Stomach (tissue), 9 donors: ENCODE measurements around the gene SLC38A3. TPM values are rescaled to one million over a fixed set of nuclear protein-coding genes. Genes with fewer than 3 reads are reported as not detected.

ENCODE experiments used
- DNase-seq, 2 donors: peaks; one replicate each; pipeline versions ENCODE4 v3.0.0 to v3.0.0-alpha.2; 2013 to 2019
- H3K27ac ChIP-seq, 5 donors: fragments of 200-600 bp in 4 of 5; sonication (generic) in 4 of 5; one replicate each; pipeline ENCODE4 v1.5.1; 2013 to 2019; ENCODE audit warnings: mild to moderate bottlenecking in 1 of 5, moderate library complexity in 1 of 5
- H3K27me3 ChIP-seq, 3 donors: fragments of 200-600 bp; sonication (generic); one replicate each; pipeline ENCODE4 v1.5.1; 2017 to 2019; ENCODE audit warnings: mixed run types in 1 of 3
- H3K36me3 ChIP-seq, 4 donors: fragments of 200-600 bp; sonication (generic); 1 replicate in 3 of 4; 2 replicates in 1 of 4; pipeline ENCODE4 v1.5.1; 2016 to 2019
- H3K4me1 ChIP-seq, 4 donors: fragments of 200-600 bp; sonication (generic); one replicate each; pipeline ENCODE4 v1.5.1; 2016 to 2019
- H3K4me3 ChIP-seq, 4 donors: fragments of 200-600 bp; sonication (generic) in 3 of 4; one replicate each; pipeline ENCODE4 v1.5.1; 2016 to 2019; ENCODE audit warnings: mild to moderate bottlenecking in 1 of 4
- H3K9me3 ChIP-seq, 4 donors: fragments of 200-600 bp; sonication (generic); one replicate each; pipeline ENCODE4 v1.5.1; 2016 to 2019
- CTCF ChIP-seq, 7 experiments: fragments of 450-650 bp in 4 of 7; fragments of 200-600 bp in 3 of 7; sonication (generic) in 3 of 7; IDR thresholded peaks; one replicate each; pipeline ENCODE4 v1.5.1; 2016 to 2019; ENCODE audit warnings: antibody characterized with exemption in 7 of 7, control low read depth in 2 of 7, mild to moderate bottlenecking in 1 of 7
- EP300 ChIP-seq: sonication (generic); formaldehyde crosslinking; IDR thresholded peaks from one replicate; pipeline ENCODE4 v1.6.1; 2017; ENCODE audit warnings: antibody characterized with exemption
- POLR2A ChIP-seq, 4 donors: fragments of 450-650 bp; IDR thresholded peaks; one replicate each; pipeline ENCODE4 v1.6.1; 2016; ENCODE audit warnings: antibody characterized with exemption in 4 of 4, control low read depth in 2 of 4, mild to moderate bottlenecking in 1 of 4, moderate library complexity in 1 of 4
- POLR2AphosphoS5 ChIP-seq, 3 donors: sonication (generic); formaldehyde crosslinking; IDR thresholded peaks; one replicate each; pipeline ENCODE4 v1.6.1; 2016; ENCODE audit warnings: antibody characterized with exemption in 3 of 3
- WGBS, 5 donors: extraction: QIAGEN DNeasy Blood & Tissue Kit in 3 of 5; methylation state at CpG; one replicate each; pipeline versions ENCODE4 v1.1.5 to v1.1.7; 2013 to 2018; 5-methylcytosine and 5-hydroxymethylcytosine counted together
- intact Hi-C: fragments of 100-400 bp; cut with DNase I; formaldehyde crosslinking; loops from one replicate; pipeline ENCODE4 v1.15.1; 2023; ENCODE audit warnings: low total_unique reads
- polyA plus RNA-seq, 3 donors: library from polyadenylated mRNA; stranded (reverse); fragments of 200-250 nt; gene quantifications; one replicate each; pipeline ENCODE4 v1.2.3, GENCODE V29; 2013
- total RNA-seq, 5 donors: library from RNA; depleted of rRNA; stranded (reverse); fragments of >200 nt; gene quantifications; one replicate each; pipeline versions ENCODE4 v1.1.0 to v1.2.3, GENCODE V29; 2014 to 2016
- donor health status: healthy with polysubstance abuse.
- donor health status: Bipolar disorder and iron deficiency.
- donor health status: healthy.

The SLC38A3 gene
- total and polyA plus RNA-seq, 8 donors, result 0.15 to 3.1 (median 1.0) TPM; not detected in 4

DNA sequence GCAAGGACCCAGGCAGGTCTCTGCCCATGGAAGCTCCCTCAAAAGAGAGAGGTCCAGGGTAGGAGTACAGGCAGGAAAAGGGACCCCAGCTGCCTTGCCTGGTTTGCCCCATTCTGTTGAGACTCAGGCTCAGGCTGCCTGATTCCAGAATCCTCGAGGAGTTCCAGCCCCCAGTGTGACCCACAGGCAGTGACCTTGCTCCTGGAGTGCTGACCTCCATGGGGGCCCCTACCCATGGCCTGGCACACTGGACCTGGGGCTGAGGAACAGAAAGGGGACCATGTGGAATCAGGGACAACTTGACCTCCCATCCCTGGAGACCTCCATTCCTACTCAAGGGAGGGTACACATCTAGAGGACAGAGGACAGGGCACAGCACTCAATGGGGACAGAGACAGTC is 60.5 kb downstream of the SLC38A3 start:
- 35 to 62% (median 50%) methylated on average over 1 of the region's 1 CpG for WGBS, 5 donors
- Histone ChIP-seq H3K27ac (peak overlapping the region; percentile 88 to 98 (median 95)), H3K9me3 (no peaks in the 10 kb centered on the region), H3K27me3 (peaks cover 0 to 6% (median 0%) of the 10 kb centered on the region in 3 donors), H3K4me3 (peak overlapping the region in 1 of 4 donors; percentile 45), H3K36me3 (no peaks in the 10 kb centered on the region), H3K4me1 (peaks cover 63 to 92% (median 79%) of the 10 kb centered on the region in 4 donors)
- no peak for DNase-seq
- intact Hi-C loops, result no loop called here
- TF ChIP-seq POLR2AphosphoS5 (IDR thresholded peaks at IDR 0.05) (no peak), CTCF (IDR thresholded peaks at IDR 0.05) (no peak), POLR2A (IDR thresholded peaks at IDR 0.05) (no peak), EP300 (no peak)

GRCh38 chr3:50266017-50266416 is 60.9 kb downstream of the SLC38A3 start:
- peak overlapping the region; percentile 34 to 52 (median 45) for H3K4me3 ChIP-seq
- H3K9me3 ChIP-seq, result no peaks in the 10 kb centered on the region
- no peak for TF ChIP-seq EP300
- TF ChIP-seq POLR2AphosphoS5 (IDR thresholded peaks at IDR 0.05), result no peak
- TF ChIP-seq CTCF (IDR thresholded peaks at IDR 0.05), result no peak
- TF ChIP-seq POLR2A (IDR thresholded peaks at IDR 0.05), result no peak
- peak overlapping the region; percentile 88 to 98 (median 95) for H3K27ac ChIP-seq
- intact Hi-C loops, result no loop called here
- WGBS, 5 donors, result 54 to 73% (median 62%) methylated on average over 5 to 6 of the region's 6 CpGs
- peaks cover 0 to 6% (median 0%) of the 10 kb centered on the region in 3 donors for H3K27me3 ChIP-seq
- peaks cover 0 to under 1% (median 0%) of the 10 kb centered on the region in 4 donors for H3K36me3 ChIP-seq
- DNase-seq, result no peak
- H3K4me1 ChIP-seq, result peaks cover 63 to 92% (median 79%) of the 10 kb centered on the region in 4 donors

DNA sequence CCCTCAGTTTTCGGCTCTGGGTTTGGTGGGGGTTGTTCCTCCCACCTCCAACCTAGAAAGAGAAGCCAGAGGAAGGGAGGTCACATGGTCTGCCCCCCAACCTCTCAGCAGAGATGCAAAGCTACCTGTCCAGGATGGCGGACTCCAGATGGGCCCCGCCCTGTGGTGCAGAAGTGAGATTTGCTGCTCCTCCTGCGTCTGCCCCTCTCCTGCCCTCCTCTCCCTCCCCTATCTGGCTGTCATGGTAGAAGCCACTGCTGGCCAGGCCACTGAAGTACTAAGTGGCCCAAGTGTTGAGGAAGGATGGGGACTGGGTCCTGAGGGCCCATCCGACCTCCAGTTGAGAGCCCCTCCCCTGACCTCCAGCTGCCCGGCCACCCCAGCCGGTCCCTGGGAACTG is 61.8 kb downstream of the SLC38A3 start:
- Histone ChIP-seq H3K27ac (peak overlapping the region; percentile 88 to 98 (median 95)), H3K27me3 (peaks cover 0 to 6% (median 0%) of the 10 kb centered on the region in 3 donors), H3K4me1 (peaks cover 62 to 93% (median 77%) of the 10 kb centered on the region in 4 donors), H3K4me3 (peak overlapping the region; percentile 34 to 52 (median 45)), H3K9me3 (no peaks in the 10 kb centered on the region), H3K36me3 (peaks cover 0 to 3% (median 0%) of the 10 kb centered on the region in 4 donors)
- 12 to 48% (median 25%) methylated on average over 3 to 7 of the region's 7 CpGs for WGBS, 5 donors
- DNase-seq, result peak in 1 of 2 donors; percentile 56
- TF ChIP-seq CTCF (IDR thresholded peaks at IDR 0.05), result no peak
- no peak for TF ChIP-seq EP300
- TF ChIP-seq POLR2AphosphoS5 (IDR thresholded peaks at IDR 0.05), result no peak
- TF ChIP-seq POLR2A (IDR thresholded peaks at IDR 0.05), result no peak
- intact Hi-C loops, result no loop called here

- WGBS, 5 donors, result 6 to 14% (median 9%) methylated on average over 6 to 22 of the region's 22 CpGs
- Histone ChIP-seq H3K4me1 (peaks cover 62 to 98% (median 79%) of the 10 kb centered on the region in 4 donors), H3K4me3 (peak overlapping the region; percentile 34 to 52 (median 45)), H3K9me3 (no peaks in the 10 kb centered on the region), H3K27ac (peak overlapping the region; percentile 88 to 98 (median 95)), H3K27me3 (peaks cover 0 to 6% (median 0%) of the 10 kb centered on the region in 3 donors), H3K36me3 (peaks cover 0 to 3% (median 0%) of the 10 kb centered on the region in 4 donors)
- intact Hi-C loops, result no loop called here
- TF ChIP-seq EP300 (no peak), POLR2A (IDR thresholded peaks at IDR 0.05) (peak in 2 of 4 donors; percentile 44 to 61), POLR2AphosphoS5 (IDR thresholded peaks at IDR 0.05) (peak; percentile 55 to 92 (median 89))
- DNase-seq, result peak; percentile 87 to 90
Measured at GRCh38 chr3:50267280-50267913, 62.3 kb downstream of the SLC38A3 start.
